Cardiac fibroblast (primary cell): ENCODE results near the gene AIRE.
A peak's percentile ranks its signal among the peaks of the same experiment; 100 is the strongest.

Experiments used
- DNase-seq, 2 donors: peaks; one replicate each; pipeline versions ENCODE4 v3.0.0 to v3.0.0-alpha.2; 2010; ENCODE audit warnings: low read depth in 2 of 2
- H3K4me3 ChIP-seq, 2 donors: replicated peaks in 1 of 2; 1 replicate in 1 of 2; 2 replicates in 1 of 2; pipeline ENCODE4 v1.5.1; 2011; ENCODE audit warnings: low read depth in 2 of 2, low read length in 2 of 2, mild to moderate bottlenecking in 2 of 2, moderate library complexity in 1 of 2
- CTCF ChIP-seq: IDR thresholded peaks from one replicate; pipeline ENCODE4 v1.5.1; 2011; ENCODE audit warnings: low read depth, mild to moderate bottlenecking, low read length, inconsistent platforms

AIRE gene

GRCh38 chr21:44294391-44295162, 8.9 kb downstream of the AIRE start:
- no peak overlapping the region for H3K4me3 ChIP-seq
- TF ChIP-seq CTCF, result no peak
- peak; percentile 49 to 72 for DNase-seq

- no peak for DNase-seq
- no peak overlapping the region for H3K4me3 ChIP-seq
- no peak for TF ChIP-seq CTCF
Measured at GRCh38 chr21:44295163-44295573, 9.5 kb downstream of the AIRE start.

GRCh38 chr21:44295646-44296045, 10.0 kb downstream of the AIRE start:
- H3K4me3 ChIP-seq, result no peak overlapping the region
- no peak for TF ChIP-seq CTCF
- DNase-seq, result no peak

GRCh38 chr21:44296103-44296519, 10.4 kb downstream of the AIRE start:
- H3K4me3 ChIP-seq, result no peak overlapping the region
- DNase-seq, result no peak
- no peak for TF ChIP-seq CTCF

- no peak overlapping the region for H3K4me3 ChIP-seq
- no peak for DNase-seq
- TF ChIP-seq CTCF, result no peak
Measured at GRCh38 chr21:44296916-44297315, 11.2 kb downstream of the AIRE start.

- peak; percentile 88 for DNase-seq
- H3K4me3 ChIP-seq, result no peak overlapping the region
- TF ChIP-seq CTCF, result peak; percentile 82
Measured at GRCh38 chr21:44297525-44298290, 12.0 kb downstream of the AIRE start.
